SK-N-SH (cell line): ENCODE measurements around the gene EXOC2. TPM values are rescaled to one million over a fixed set of nuclear protein-coding genes. Genes with fewer than 3 reads are reported as not detected.

Experiments used
- CTCF ChIA-PET: fragments of 300-600, 350-600 bp; formaldehyde crosslinking; extraction: SDS; loops from one replicate; lab custom pipeline; 2021; lab: Yijun Ruan, JAX
- POLR2A ChIA-PET: fragments of 350-600 bp; sonication (Branson Sonifier 250); formaldehyde crosslinking; extraction: SDS; loops from one replicate; lab custom pipeline; 2020; ENCODE audit warnings: antibody characterized with exemption, inconsistent platforms; lab: Yijun Ruan, JAX
- DNase-seq: peaks from one replicate; pipeline ENCODE4 v3.0.0; 2012
- H2AFZ ChIP-seq: fragments of 200-600 bp; sonication (generic); 2 replicates; pipeline ENCODE4 v1.8.1; 2016; ENCODE audit warnings: antibody characterized with exemption, mild to moderate bottlenecking, low read depth
- H3F3A ChIP-seq: fragments of 200-600 bp; sonication (generic); replicated peaks from 2 replicates; pipeline ENCODE3; 2016; ENCODE audit warnings: antibody characterized with exemption, mild to moderate bottlenecking; ENCODE audit not compliant: insufficient read depth
- H3K27ac ChIP-seq, 2 experiments: fragments of 200-500 bp in 1 of 2; fragments of 200-600 bp in 1 of 2; sonication (Bioruptor generic) in 1 of 2; sonication (generic), shearing (Covaris generic) in 1 of 2; 2 replicates each; pipeline versions ENCODE4 v1.5.1 to v1.6.1; 2014 to 2016; ENCODE audit warnings: low read depth in 2 of 2, inconsistent platforms in 1 of 2, low read length in 1 of 2, mild to moderate bottlenecking in 1 of 2, mixed read lengths in 1 of 2
- H3K27me3 ChIP-seq: fragments of 200-600 bp; sonication (generic), shearing (Covaris generic); 2 replicates; pipeline ENCODE4 v1.6.1; 2016; ENCODE audit warnings: mixed run types; ENCODE audit not compliant: insufficient read depth
- H3K36me3 ChIP-seq, 2 experiments: fragments of 200-500 bp in 1 of 2; fragments of 200-600 bp in 1 of 2; sonication (Bioruptor generic) in 1 of 2; sonication (generic) in 1 of 2; replicated peaks in 1 of 2; 2 replicates each; pipeline versions ENCODE3 to v1.5.1; 2014 to 2016; ENCODE audit warnings: low read length in 1 of 2, mild to moderate bottlenecking in 1 of 2; ENCODE audit not compliant: insufficient read depth in 2 of 2, control insufficient read depth in 1 of 2
- H3K4me1 ChIP-seq, 2 experiments: fragments of 200-500 bp in 1 of 2; fragments of 200-600 bp in 1 of 2; sonication (Bioruptor generic) in 1 of 2; sonication (generic), shearing (Covaris generic) in 1 of 2; 2 replicates each; pipeline versions ENCODE4 v1.5.1 to v1.6.1; 2014 to 2016; ENCODE audit warnings: low read depth in 1 of 2, low read length in 1 of 2, mixed run types in 1 of 2; ENCODE audit not compliant: insufficient read depth in 2 of 2, control insufficient read depth in 1 of 2
- H3K4me2 ChIP-seq: fragments of 200-600 bp; sonication (generic), shearing (Covaris generic); 2 replicates; pipeline ENCODE4 v1.6.1; 2017; ENCODE audit warnings: mixed run types
- H3K4me3 ChIP-seq, 2 experiments: fragments of 200-500 bp in 1 of 2; fragments of 200-600 bp in 1 of 2; sonication (Bioruptor generic) in 1 of 2; sonication (generic), shearing (Covaris generic) in 1 of 2; 2 replicates each; pipeline versions ENCODE4 v1.5.1 to v1.8.1; 2014 to 2016; ENCODE audit warnings: low read depth in 2 of 2, inconsistent platforms in 1 of 2, low read length in 1 of 2, mild to moderate bottlenecking in 1 of 2, mixed read lengths in 1 of 2, moderate library complexity in 1 of 2
- H3K79me2 ChIP-seq: fragments of 200-600 bp; sonication (generic); 2 replicates; pipeline ENCODE4 v1.8.1; 2017; ENCODE audit warnings: mild to moderate bottlenecking; ENCODE audit not compliant: insufficient read depth
- H3K9ac ChIP-seq: fragments of 200-600 bp; sonication (generic); 2 replicates; pipeline ENCODE4 v1.6.1; 2017; ENCODE audit warnings: mixed run types
- H3K9me2 ChIP-seq: fragments of 200-600 bp; sonication (generic); 2 replicates; pipeline ENCODE4 v1.6.1; 2017; ENCODE audit warnings: mixed run types
- H3K9me3 ChIP-seq: fragments of 200-600 bp; sonication (generic); 2 replicates; pipeline ENCODE4 v1.6.1; 2017; ENCODE audit warnings: mixed run types, mild to moderate bottlenecking, moderate library complexity
- H4K20me1 ChIP-seq: fragments of 200-600 bp; sonication (generic); 2 replicates; pipeline ENCODE4 v1.6.1; 2017; ENCODE audit warnings: mild to moderate bottlenecking, mixed run types; ENCODE audit not compliant: insufficient read depth
- ELF1 ChIP-seq: IDR thresholded peaks from 2 replicates; pipeline ENCODE4 v1.4.0; 2012
- EZH2phosphoT487 ChIP-seq: fragments of 200-600 bp; sonication (generic); IDR thresholded peaks from 2 replicates; pipeline ENCODE4 v1.6.1; 2017; ENCODE audit warnings: low read depth, mixed run types, mild to moderate bottlenecking, antibody characterized with exemption, moderate library complexity, borderline replicate concordance
- FOXJ3 ChIP-seq: sonication (generic); formaldehyde crosslinking; IDR thresholded peaks from 2 replicates; pipeline ENCODE4 v1.5.1; 2020; ENCODE audit warnings: mild to moderate bottlenecking, missing genetic modification reagents
- FOXM1 ChIP-seq: IDR thresholded peaks from 2 replicates; pipeline ENCODE4 v1.4.0; 2012; ENCODE audit warnings: low read depth, mild to moderate bottlenecking
- GATA2 ChIP-seq: sonication (generic); formaldehyde crosslinking; IDR thresholded peaks from 2 replicates; pipeline ENCODE4 v1.5.0; 2020; ENCODE audit warnings: mild to moderate bottlenecking, missing genetic modification reagents
- JUND ChIP-seq: IDR thresholded peaks from 2 replicates; pipeline ENCODE4 v1.4.0; 2012
- MEF2A ChIP-seq: IDR thresholded peaks from 2 replicates; pipeline ENCODE4 v1.4.0; 2012; ENCODE audit warnings: low read depth, borderline replicate concordance
- NRF1 ChIP-seq: IDR thresholded peaks from 2 replicates; pipeline ENCODE4 v1.6.1; 2012; ENCODE audit warnings: low read depth, mild to moderate bottlenecking, low read length
- RFX5 ChIP-seq: IDR thresholded peaks from 2 replicates; pipeline ENCODE4 v1.6.1; 2012; ENCODE audit warnings: mild to moderate bottlenecking, improper control_type of control experiment, low read length
- RXRA ChIP-seq: IDR thresholded peaks from 2 replicates; pipeline ENCODE4 v1.4.0; 2012; ENCODE audit warnings: low read depth, mild to moderate bottlenecking, borderline replicate concordance
- TAF1 ChIP-seq: IDR thresholded peaks from 2 replicates; pipeline ENCODE4 v1.6.1; 2012; ENCODE audit warnings: low read depth, mild to moderate bottlenecking, low read length, moderate library complexity, borderline replicate concordance
- TEAD4 ChIP-seq: IDR thresholded peaks from 2 replicates; pipeline ENCODE4 v1.4.0; 2012; ENCODE audit warnings: mild to moderate bottlenecking, borderline replicate concordance; ENCODE audit not compliant: insufficient read depth
- YY1 ChIP-seq: IDR thresholded peaks from 2 replicates; pipeline ENCODE4 v1.4.0; 2012; ENCODE audit warnings: low read depth, mild to moderate bottlenecking
- ZBTB33 ChIP-seq: IDR thresholded peaks from 2 replicates; pipeline ENCODE4 v1.4.0; 2012; ENCODE audit warnings: low read depth, borderline replicate concordance
- WGBS: methylation state at CpG from one replicate; pipeline ENCODE4 v1.1.6; 2017; ENCODE audit warnings: low lambda C conversion rate; 5-methylcytosine and 5-hydroxymethylcytosine counted together
- polyA plus RNA-seq, 3 experiments: library from polyadenylated mRNA; depleted of rRNA; stranded (reverse); fragments of >200 nt; gene quantifications; 2 replicates each; pipeline ENCODE4 v1.2.3, GENCODE V29; 2012
- TF ChIP-seq, protein P1 (sequence below): fragments of 150-350 bp; IDR thresholded peaks from 2 replicates; pipeline ENCODE4 v1.6.1; 2017; ENCODE audit warnings: antibody characterized with exemption, low read length, low read depth, borderline replicate concordance
- TF ChIP-seq, protein P2 (sequence below): IDR thresholded peaks from 2 replicates; pipeline ENCODE4 v1.6.1; 2012; ENCODE audit warnings: mild to moderate bottlenecking, low read depth, low read length, moderate library complexity

The EXOC2 gene
- polyA plus RNA-seq, 1 of the 3 experiments (the other 2 are of a cell fraction), result 10.6 TPM

GRCh38 chr6:568954-569523 lies 123.9 kb downstream of the EXOC2 start:
- TF ChIP-seq TEAD4, result no peak
- TF ChIP-seq, protein P1, sequence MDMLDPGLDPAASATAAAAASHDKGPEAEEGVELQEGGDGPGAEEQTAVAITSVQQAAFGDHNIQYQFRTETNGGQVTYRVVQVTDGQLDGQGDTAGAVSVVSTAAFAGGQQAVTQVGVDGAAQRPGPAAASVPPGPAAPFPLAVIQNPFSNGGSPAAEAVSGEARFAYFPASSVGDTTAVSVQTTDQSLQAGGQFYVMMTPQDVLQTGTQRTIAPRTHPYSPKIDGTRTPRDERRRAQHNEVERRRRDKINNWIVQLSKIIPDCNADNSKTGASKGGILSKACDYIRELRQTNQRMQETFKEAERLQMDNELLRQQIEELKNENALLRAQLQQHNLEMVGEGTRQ, result no peak
- Histone ChIP-seq H3K4me3 (no peak overlapping the region), H3K36me3 (peaks cover 5 to 32% of the 10 kb centered on the region in 2 experiments), H4K20me1 (no peaks in the 10 kb centered on the region), H3K27me3 (no peaks in the 10 kb centered on the region), H3K4me1 (no peaks in the 10 kb centered on the region), H2AFZ (no peak overlapping the region), H3K79me2 (no peaks in the 10 kb centered on the region), H3K9me3 (no peaks in the 10 kb centered on the region), H3K9me2 (no peaks in the 10 kb centered on the region), H3F3A (no peaks in the 10 kb centered on the region), H3K9ac (no peak overlapping the region), H3K27ac (no peak overlapping the region), H3K4me2 (no peak overlapping the region)
- ChIA-PET POLR2A (no interaction called here), CTCF (interaction anchor here (2.6 kb wide), 1 partner anchor 24 kb away, joined by 8 read pairs; no protein-coding TSS in a partner anchor)
- 93% methylated on average over 6 of the region's 6 CpGs for WGBS
- no peak for DNase-seq

- ChIA-PET POLR2A (no interaction called here), CTCF (interaction anchor here (0.6 kb wide), 1 partner anchor 149 kb away, joined by 3 read pairs; no protein-coding TSS in a partner anchor)
- Histone ChIP-seq H3K4me1 (no peaks in the 10 kb centered on the region), H3K36me3 (peaks cover 15 to 41% of the 10 kb centered on the region in 2 experiments), H3K27me3 (no peaks in the 10 kb centered on the region), H2AFZ (no peak overlapping the region), H3K4me2 (no peak overlapping the region), H4K20me1 (no peaks in the 10 kb centered on the region), H3K9me3 (no peaks in the 10 kb centered on the region), H3K79me2 (no peaks in the 10 kb centered on the region), H3F3A (no peaks in the 10 kb centered on the region), H3K27ac (no peak overlapping the region), H3K4me3 (no peak overlapping the region), H3K9me2 (no peaks in the 10 kb centered on the region), H3K9ac (no peak overlapping the region)
- 100% methylated on average over 5 of the region's 9 CpGs for WGBS
- DNase-seq, result no peak
- TF ChIP-seq MEF2A (no peak), RXRA (no peak), GATA2 (CRISPR knock-in tag) (no peak), NRF1 (no peak), ELF1 (no peak), FOXJ3 (CRISPR knock-in tag) (no peak), FOXM1 (no peak), TAF1 (no peak), JUND (no peak), EZH2phosphoT487 (no peak), RFX5 (no peak), ZBTB33 (no peak), YY1 (no peak)
- TF ChIP-seq, protein P2, sequence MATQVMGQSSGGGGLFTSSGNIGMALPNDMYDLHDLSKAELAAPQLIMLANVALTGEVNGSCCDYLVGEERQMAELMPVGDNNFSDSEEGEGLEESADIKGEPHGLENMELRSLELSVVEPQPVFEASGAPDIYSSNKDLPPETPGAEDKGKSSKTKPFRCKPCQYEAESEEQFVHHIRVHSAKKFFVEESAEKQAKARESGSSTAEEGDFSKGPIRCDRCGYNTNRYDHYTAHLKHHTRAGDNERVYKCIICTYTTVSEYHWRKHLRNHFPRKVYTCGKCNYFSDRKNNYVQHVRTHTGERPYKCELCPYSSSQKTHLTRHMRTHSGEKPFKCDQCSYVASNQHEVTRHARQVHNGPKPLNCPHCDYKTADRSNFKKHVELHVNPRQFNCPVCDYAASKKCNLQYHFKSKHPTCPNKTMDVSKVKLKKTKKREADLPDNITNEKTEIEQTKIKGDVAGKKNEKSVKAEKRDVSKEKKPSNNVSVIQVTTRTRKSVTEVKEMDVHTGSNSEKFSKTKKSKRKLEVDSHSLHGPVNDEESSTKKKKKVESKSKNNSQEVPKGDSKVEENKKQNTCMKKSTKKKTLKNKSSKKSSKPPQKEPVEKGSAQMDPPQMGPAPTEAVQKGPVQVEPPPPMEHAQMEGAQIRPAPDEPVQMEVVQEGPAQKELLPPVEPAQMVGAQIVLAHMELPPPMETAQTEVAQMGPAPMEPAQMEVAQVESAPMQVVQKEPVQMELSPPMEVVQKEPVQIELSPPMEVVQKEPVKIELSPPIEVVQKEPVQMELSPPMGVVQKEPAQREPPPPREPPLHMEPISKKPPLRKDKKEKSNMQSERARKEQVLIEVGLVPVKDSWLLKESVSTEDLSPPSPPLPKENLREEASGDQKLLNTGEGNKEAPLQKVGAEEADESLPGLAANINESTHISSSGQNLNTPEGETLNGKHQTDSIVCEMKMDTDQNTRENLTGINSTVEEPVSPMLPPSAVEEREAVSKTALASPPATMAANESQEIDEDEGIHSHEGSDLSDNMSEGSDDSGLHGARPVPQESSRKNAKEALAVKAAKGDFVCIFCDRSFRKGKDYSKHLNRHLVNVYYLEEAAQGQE, result no peak
Measured at GRCh38 chr6:568085-568484, 124.9 kb downstream of the EXOC2 start.
